ENCODE results near the gene DCP2.

- no peak for TF ChIP-seq POLR2A (IDR thresholded peaks at IDR 0.05; ENCODE audit: low read depth, low read length)
- no peak for TF ChIP-seq POLR2AphosphoS5 (IDR thresholded peaks at IDR 0.05; ENCODE audit: low read depth, low read length)
These were observed 42.8 kb upstream of the DCP2 start for GRCh38 chr5:112933651-112934365.

All from GM12892 (cell line).